ENCODE results near the gene CD81.

CD81 gene

DNA sequence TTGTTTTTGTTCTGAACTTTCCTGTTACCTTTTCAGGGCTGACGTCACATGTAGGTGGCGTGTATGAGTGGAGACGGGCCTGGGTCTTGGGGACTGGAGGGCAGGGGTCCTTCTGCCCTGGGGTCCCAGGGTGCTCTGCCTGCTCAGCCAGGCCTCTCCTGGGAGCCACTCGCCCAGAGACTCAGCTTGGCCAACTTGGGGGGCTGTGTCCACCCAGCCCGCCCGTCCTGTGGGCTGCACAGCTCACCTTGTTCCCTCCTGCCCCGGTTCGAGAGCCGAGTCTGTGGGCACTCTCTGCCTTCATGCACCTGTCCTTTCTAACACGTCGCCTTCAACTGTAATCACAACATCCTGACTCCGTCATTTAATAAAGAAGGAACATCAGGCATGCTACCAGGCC, 19.9 kb downstream of the CD81 start:
- H3K27me3 ChIP-seq (ENCODE audit: control insufficient read depth, low read length), result no peaks in the 10 kb centered on the region

GRCh38 chr11:2398664-2399355, 21.7 kb downstream of the CD81 start:
- Histone ChIP-seq H3K4me1 (ENCODE audit: control insufficient read depth, low read length) (peaks cover 68% of the 10 kb centered on the region), H3K27ac (ENCODE audit: low read depth, low read length) (peak overlapping the region; percentile 82), H3F3A (ENCODE audit: control insufficient read depth, insufficient read depth) (peaks cover 28% of the 10 kb centered on the region), H3K4me2 (ENCODE audit: low read length) (peak overlapping the region; percentile 80), H3K79me2 (ENCODE audit: control insufficient read depth, low read length) (peaks cover 50% of the 10 kb centered on the region), H3K9me2 (replicated peaks; ENCODE audit: control insufficient read depth, low read length) (no peaks in the 10 kb centered on the region), H4K20me1 (ENCODE audit: control insufficient read depth, insufficient read depth, low read depth, low read length) (no peaks in the 10 kb centered on the region), H3K4me3 (ENCODE audit: low read length) (peak overlapping the region; percentile 90), H3K27me3 (ENCODE audit: control insufficient read depth, low read length) (no peaks in the 10 kb centered on the region), H3K36me3 (ENCODE audit: control insufficient read depth, low read length) (peaks cover 82% of the 10 kb centered on the region), H3K9me3 (ENCODE audit: control insufficient read depth, insufficient read depth, low read length) (no peaks in the 10 kb centered on the region)
- TF ChIP-seq EZH2phosphoT487 (IDR thresholded peaks at IDR 0.05; ENCODE audit: borderline replicate concordance, low read length), result no peak
- TF ChIP-seq, protein P1, sequence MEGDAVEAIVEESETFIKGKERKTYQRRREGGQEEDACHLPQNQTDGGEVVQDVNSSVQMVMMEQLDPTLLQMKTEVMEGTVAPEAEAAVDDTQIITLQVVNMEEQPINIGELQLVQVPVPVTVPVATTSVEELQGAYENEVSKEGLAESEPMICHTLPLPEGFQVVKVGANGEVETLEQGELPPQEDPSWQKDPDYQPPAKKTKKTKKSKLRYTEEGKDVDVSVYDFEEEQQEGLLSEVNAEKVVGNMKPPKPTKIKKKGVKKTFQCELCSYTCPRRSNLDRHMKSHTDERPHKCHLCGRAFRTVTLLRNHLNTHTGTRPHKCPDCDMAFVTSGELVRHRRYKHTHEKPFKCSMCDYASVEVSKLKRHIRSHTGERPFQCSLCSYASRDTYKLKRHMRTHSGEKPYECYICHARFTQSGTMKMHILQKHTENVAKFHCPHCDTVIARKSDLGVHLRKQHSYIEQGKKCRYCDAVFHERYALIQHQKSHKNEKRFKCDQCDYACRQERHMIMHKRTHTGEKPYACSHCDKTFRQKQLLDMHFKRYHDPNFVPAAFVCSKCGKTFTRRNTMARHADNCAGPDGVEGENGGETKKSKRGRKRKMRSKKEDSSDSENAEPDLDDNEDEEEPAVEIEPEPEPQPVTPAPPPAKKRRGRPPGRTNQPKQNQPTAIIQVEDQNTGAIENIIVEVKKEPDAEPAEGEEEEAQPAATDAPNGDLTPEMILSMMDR (IDR thresholded peaks at IDR 0.05; ENCODE audit: low read depth, low read length, poor library complexity, severe bottlenecking), result peak; percentile 68

More for the DNA sequence above, 19.9 kb downstream of the CD81 start:
- Histone ChIP-seq H3K9me3 (ENCODE audit: control insufficient read depth, insufficient read depth, low read length) (no peaks in the 10 kb centered on the region), H3K4me1 (ENCODE audit: control insufficient read depth, low read length) (peaks cover 83% of the 10 kb centered on the region), H3K36me3 (ENCODE audit: control insufficient read depth, low read length) (peaks cover 82% of the 10 kb centered on the region), H3K4me3 (ENCODE audit: low read length) (no peak overlapping the region), H3K9me2 (replicated peaks; ENCODE audit: control insufficient read depth, low read length) (no peaks in the 10 kb centered on the region), H4K20me1 (ENCODE audit: control insufficient read depth, insufficient read depth, low read depth, low read length) (no peaks in the 10 kb centered on the region), H3K4me2 (ENCODE audit: low read length) (no peak overlapping the region), H3F3A (ENCODE audit: control insufficient read depth, insufficient read depth) (peaks cover 28% of the 10 kb centered on the region), H3K79me2 (ENCODE audit: control insufficient read depth, low read length) (peaks cover 61% of the 10 kb centered on the region), H3K27ac (ENCODE audit: low read depth, low read length) (no peak overlapping the region)
- TF ChIP-seq, protein P1 (IDR thresholded peaks at IDR 0.05; ENCODE audit: low read depth, low read length, poor library complexity, severe bottlenecking), result no peak
- TF ChIP-seq EZH2phosphoT487 (IDR thresholded peaks at IDR 0.05; ENCODE audit: borderline replicate concordance, low read length), result no peak

DNA sequence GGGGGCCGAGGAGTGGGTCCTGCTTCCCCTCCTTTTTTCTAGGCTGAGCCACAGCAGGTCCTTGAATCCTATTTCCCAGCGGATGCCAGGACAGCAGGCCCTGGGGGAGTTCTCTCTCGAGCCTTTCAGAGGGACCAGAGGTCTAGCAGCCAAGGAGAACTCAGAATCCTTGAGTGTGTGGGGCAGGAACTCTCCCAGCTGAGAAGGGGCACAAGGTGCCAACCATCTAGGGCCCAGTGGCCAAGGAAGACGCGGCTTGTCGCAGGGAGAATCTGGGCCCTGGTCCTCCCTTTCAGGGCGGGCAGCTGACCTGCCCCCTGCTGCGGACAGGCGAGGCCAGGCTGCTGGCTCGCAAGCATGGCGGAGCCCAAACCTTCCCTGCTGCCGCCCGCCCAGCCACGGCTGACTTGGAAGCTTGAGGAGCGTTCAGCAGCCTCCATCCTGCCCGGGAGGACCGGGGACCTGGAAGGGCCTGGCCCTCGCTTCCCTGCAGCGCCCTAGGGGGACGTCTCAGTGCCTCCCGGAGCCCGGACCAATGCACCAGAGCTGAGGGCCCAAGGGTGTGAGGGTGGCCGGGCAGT, 22.5 kb downstream of the CD81 start:
- TF ChIP-seq EZH2phosphoT487 (IDR thresholded peaks at IDR 0.05; ENCODE audit: borderline replicate concordance, low read length), result no peak
- TF ChIP-seq, protein P1 (IDR thresholded peaks at IDR 0.05; ENCODE audit: low read depth, low read length, poor library complexity, severe bottlenecking), result no peak
- Histone ChIP-seq H3K79me2 (ENCODE audit: control insufficient read depth, low read length) (peaks cover 43% of the 10 kb centered on the region), H3K27ac (ENCODE audit: low read depth, low read length) (peak overlapping the region; percentile 82), H3K9me2 (replicated peaks; ENCODE audit: control insufficient read depth, low read length) (no peaks in the 10 kb centered on the region), H3F3A (ENCODE audit: control insufficient read depth, insufficient read depth) (peaks cover 25% of the 10 kb centered on the region), H3K9me3 (ENCODE audit: control insufficient read depth, insufficient read depth, low read length) (no peaks in the 10 kb centered on the region), H4K20me1 (ENCODE audit: control insufficient read depth, insufficient read depth, low read depth, low read length) (no peaks in the 10 kb centered on the region), H3K27me3 (ENCODE audit: control insufficient read depth, low read length) (no peaks in the 10 kb centered on the region), H3K4me2 (ENCODE audit: low read length) (peak overlapping the region; percentile 80), H3K36me3 (ENCODE audit: control insufficient read depth, low read length) (peaks cover 77% of the 10 kb centered on the region), H3K4me1 (ENCODE audit: control insufficient read depth, low read length) (peaks cover 60% of the 10 kb centered on the region), H3K4me3 (ENCODE audit: low read length) (peak overlapping the region; percentile 90)
